Mesothelial cell of epicardium (in vitro differentiated cells): ENCODE data around the gene ZSCAN10. TPM values are rescaled to one million over a fixed set of nuclear protein-coding genes. Genes with fewer than 3 reads are reported as not detected.

Experiments
- DNase-seq, 2 experiments: peaks; one replicate each; pipeline ENCODE4 v3.0.0; 2021; ENCODE audit warnings: low spot score in 2 of 2; ENCODE audit not compliant: unreplicated experiment in 2 of 2
- H3K27ac Mint-ChIP-seq: 2 replicates; pipeline ENCODE4 v1.8.0; 2021; ENCODE audit warnings: mixed read lengths
- H3K27me3 Mint-ChIP-seq: 2 replicates; pipeline ENCODE4 v1.8.0; 2021; ENCODE audit warnings: low read depth, mixed read lengths
- H3K36me3 Mint-ChIP-seq: 2 replicates; pipeline ENCODE4 v1.8.0; 2021; ENCODE audit warnings: mixed read lengths
- H3K4me1 Mint-ChIP-seq: 2 replicates; pipeline ENCODE4 v1.8.0; 2021; ENCODE audit warnings: mixed read lengths
- H3K4me3 Mint-ChIP-seq: 2 replicates; pipeline ENCODE4 v1.8.0; 2021; ENCODE audit warnings: mild to moderate bottlenecking, moderate library complexity, mixed read lengths
- H3K9me3 Mint-ChIP-seq: 2 replicates; pipeline ENCODE4 v1.8.0; 2021; ENCODE audit warnings: mixed read lengths
- total RNA-seq: library from RNA; stranded (reverse); gene quantifications from 3 replicates; pipeline ENCODE4 v1.2.1, GENCODE V29; 2021
- TF ChIP-seq, protein P1 (sequence below): fragments of 200-600 bp; sonication (generic); IDR thresholded peaks from one replicate; pipeline ENCODE4 v1.5.0; 2021; ENCODE audit warnings: antibody characterized with exemption; ENCODE audit not compliant: unreplicated experiment

ZSCAN10 gene
- total RNA-seq, 1 donor from 2014 or later: 0.42 TPM

DNA sequence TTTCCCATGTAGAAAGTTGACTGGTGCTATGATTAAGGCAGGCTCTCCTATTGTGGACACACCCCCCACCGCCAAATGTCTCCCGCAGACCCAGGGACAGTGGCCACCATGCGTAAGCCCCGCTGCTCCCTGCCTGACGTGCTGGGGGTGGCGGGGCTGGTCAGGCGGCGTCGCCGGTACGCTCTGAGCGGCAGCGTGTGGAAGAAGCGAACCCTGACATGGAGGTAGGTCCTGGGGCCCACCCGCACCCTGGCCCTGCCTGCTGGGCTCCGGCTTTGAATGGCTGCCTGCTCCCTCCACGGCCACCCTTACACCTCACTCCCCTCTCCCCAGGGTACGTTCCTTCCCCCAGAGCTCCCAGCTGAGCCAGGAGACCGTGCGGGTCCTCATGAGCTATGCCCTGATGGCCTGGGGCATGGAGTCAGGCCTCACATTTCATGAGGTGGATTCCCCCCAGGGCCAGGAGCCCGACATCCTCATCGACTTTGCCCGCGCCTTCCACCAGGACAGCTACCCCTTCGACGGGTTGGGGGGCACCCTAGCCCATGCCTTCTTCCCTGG is 49.1 kb downstream of the ZSCAN10 start:
- TF ChIP-seq, protein P1, sequence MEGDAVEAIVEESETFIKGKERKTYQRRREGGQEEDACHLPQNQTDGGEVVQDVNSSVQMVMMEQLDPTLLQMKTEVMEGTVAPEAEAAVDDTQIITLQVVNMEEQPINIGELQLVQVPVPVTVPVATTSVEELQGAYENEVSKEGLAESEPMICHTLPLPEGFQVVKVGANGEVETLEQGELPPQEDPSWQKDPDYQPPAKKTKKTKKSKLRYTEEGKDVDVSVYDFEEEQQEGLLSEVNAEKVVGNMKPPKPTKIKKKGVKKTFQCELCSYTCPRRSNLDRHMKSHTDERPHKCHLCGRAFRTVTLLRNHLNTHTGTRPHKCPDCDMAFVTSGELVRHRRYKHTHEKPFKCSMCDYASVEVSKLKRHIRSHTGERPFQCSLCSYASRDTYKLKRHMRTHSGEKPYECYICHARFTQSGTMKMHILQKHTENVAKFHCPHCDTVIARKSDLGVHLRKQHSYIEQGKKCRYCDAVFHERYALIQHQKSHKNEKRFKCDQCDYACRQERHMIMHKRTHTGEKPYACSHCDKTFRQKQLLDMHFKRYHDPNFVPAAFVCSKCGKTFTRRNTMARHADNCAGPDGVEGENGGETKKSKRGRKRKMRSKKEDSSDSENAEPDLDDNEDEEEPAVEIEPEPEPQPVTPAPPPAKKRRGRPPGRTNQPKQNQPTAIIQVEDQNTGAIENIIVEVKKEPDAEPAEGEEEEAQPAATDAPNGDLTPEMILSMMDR: no peak
- no peaks in the 10 kb centered on the region for H3K9me3 Mint-ChIP-seq
- H3K4me3 Mint-ChIP-seq: no peak overlapping the region

DNA sequence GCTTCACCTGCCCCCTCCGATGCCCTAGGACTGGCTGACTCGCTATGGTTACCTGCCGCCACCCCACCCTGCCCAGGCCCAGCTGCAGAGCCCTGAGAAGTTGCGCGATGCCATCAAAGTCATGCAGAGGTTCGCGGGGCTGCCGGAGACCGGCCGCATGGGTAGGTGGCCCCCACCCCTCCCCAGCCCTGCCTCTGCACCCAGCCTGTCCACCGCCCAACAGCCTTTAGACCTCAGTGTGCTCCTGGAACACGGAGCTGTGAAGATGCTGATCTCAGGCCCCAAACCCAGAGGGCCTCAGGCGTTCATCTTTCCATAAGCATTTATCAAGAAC is 51.7 kb downstream of the ZSCAN10 start:
- TF ChIP-seq, protein P1: no peak
- Mint-ChIP-seq H3K4me3 (peak overlapping the region; percentile 43), H3K4me1 (peaks cover 7% of the 10 kb centered on the region), H3K36me3 (no peaks in the 10 kb centered on the region), H3K9me3 (no peaks in the 10 kb centered on the region), H3K27ac (no peak overlapping the region), H3K27me3 (peaks cover 91% of the 10 kb centered on the region)
- DNase-seq: no peak

More for the DNA sequence above, 49.1 kb downstream of the ZSCAN10 start:
- H3K27ac Mint-ChIP-seq: no peak overlapping the region
- peaks cover 65% of the 10 kb centered on the region for H3K27me3 Mint-ChIP-seq
- peaks cover 6% of the 10 kb centered on the region for H3K4me1 Mint-ChIP-seq
- peaks cover 6% of the 10 kb centered on the region for H3K36me3 Mint-ChIP-seq
- DNase-seq: no peak

DNA sequence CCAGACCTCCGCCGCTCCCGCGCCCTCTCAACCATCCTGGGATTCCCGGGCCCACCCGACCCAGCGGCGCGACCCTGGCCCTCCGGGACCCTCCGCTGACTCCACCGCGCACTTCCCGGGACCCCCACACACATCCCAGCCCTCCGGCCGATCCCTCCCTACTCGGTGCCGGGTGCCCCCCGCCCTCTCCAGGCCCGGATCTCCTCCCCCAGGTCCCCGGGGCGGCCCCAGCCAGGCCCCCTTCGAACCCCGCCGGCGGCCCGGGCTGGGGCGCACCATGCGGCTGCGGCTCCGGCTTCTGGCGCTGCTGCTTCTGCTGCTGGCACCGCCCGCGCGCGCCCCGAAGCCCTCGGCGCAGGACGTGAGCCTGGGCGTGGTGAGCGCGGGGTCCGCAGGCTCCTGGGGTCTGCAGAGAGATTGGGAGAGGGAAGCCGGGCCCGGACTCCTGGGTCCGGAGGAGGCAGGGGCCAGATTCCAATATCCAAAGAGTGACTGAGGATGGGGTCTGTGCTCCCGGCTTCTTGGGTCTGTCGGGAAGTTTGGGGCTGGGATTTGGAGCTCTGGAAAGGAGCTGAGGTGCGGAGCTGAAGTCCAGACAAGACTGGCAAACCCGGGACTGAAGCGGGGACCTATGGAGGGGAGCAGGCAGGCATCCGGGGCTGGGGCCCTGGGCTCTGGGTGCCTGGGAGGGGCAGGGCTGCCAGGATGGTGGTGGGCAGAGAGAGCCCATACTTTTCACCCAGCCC is 52.3 kb downstream of the ZSCAN10 start:
- DNase-seq: no peak
- peak overlapping the region; percentile 43 for H3K4me3 Mint-ChIP-seq
- H3K4me1 Mint-ChIP-seq: peaks cover 7% of the 10 kb centered on the region
- no peak overlapping the region for H3K27ac Mint-ChIP-seq
- H3K9me3 Mint-ChIP-seq: no peaks in the 10 kb centered on the region
- peaks cover 93% of the 10 kb centered on the region for H3K27me3 Mint-ChIP-seq
- no peaks in the 10 kb centered on the region for H3K36me3 Mint-ChIP-seq
- TF ChIP-seq, protein P1: no peak

DNA sequence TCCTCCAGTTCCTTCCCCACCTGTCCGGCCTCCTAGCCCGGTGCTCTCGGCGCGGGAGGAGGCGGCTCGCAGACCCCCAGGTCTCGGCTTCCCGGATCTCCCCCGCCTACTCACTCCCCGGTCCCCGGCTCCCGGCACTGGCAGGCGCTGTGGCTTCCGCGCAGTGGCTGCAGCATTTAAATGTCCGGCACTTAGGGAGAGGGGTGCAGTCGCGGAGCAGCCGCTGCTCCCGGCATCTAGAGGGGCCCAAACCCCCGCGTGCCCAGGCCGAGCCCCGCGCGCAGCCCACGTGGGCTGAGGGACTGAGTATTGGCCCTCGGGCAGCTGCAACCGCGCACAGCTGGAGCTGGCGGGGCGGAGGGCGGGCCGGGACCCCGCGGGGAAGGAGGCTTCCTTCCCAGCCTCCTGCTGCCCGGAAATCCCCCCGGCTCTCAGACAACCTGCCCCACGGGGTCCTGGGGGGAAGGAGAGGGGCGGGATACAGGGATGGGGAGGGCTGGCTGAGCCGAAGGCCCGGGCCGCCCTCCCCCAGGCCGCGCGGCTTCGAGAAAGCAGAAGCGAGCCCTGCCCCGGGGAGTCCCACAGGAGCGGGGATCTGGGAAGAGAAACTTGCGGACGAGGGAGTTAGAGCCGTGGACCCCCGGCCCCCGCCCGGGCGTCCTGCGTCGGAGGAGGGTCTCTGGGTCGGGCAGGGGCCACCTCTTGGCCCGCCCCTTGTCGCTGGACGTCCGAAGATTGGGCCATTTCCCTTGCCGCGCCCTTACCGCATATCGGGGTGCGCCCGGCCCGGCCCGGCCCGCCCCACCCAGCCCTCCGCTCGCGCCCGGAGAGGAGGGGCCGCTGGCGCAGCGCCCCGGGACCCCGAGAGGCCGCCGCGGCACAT is 53.1 kb downstream of the ZSCAN10 start, which contains the start of gene MMP25:
TSS of gene MMP25 (plus strand) at position 804 of the 883 bp plus-strand sequence. CDS start 357 bp downstream, outside the sequence.
- DNase-seq: no peak
- peaks cover 91% of the 10 kb centered on the region for H3K27me3 Mint-ChIP-seq

DNA sequence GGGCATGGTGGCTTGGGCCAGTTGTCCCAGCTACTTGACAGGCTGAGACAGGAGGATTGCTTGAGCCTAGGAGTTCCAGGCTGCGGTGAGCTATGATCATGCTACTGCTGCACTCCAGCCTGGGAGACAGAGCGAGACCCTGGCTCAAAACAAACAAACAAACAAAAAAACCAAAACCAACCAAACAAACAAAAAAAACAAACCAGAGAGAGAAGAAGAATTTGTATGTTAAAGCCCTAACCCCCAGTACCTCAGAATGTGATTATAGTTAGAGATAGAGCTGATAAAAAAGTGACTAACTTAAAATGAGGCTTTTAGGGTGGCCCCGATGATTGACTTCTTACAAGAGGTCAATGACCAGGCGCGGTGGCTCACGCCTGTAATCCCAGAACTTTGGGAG is 54.4 kb downstream of the ZSCAN10 start:
- peak overlapping the region; percentile 63 for H3K4me3 Mint-ChIP-seq
- H3K27me3 Mint-ChIP-seq: peaks cover 89% of the 10 kb centered on the region
- H3K9me3 Mint-ChIP-seq: no peaks in the 10 kb centered on the region
- no peaks in the 10 kb centered on the region for H3K36me3 Mint-ChIP-seq
- TF ChIP-seq, protein P1: no peak
- peaks cover 7% of the 10 kb centered on the region for H3K4me1 Mint-ChIP-seq
- DNase-seq: no peak
- H3K27ac Mint-ChIP-seq: no peak overlapping the region

More for the DNA sequence above, 53.1 kb downstream of the ZSCAN10 start, which contains the start of gene MMP25:
- TF ChIP-seq, protein P1: no peak
- H3K27ac Mint-ChIP-seq: no peak within 1 kb of the TSS
- H3K4me1 Mint-ChIP-seq: peaks cover 7% of the 10 kb centered on the region
- peak within 1 kb of the TSS; percentile 63 for H3K4me3 Mint-ChIP-seq
- no peaks in the 10 kb centered on the region for H3K36me3 Mint-ChIP-seq
- H3K9me3 Mint-ChIP-seq: no peaks in the 10 kb centered on the region
